HG02973 (cell line): ENCODE results near the gene LYPLA2.
"Not testable (repeated sequence)": the region's sequence is repeated elsewhere in the genome, so short reads cannot be mapped to it uniquely, and the experiment has no call there.

ENCODE experiments used
- ATAC-seq: cut with Tn5 transposase; IDR thresholded peaks from one replicate; pipeline ENCODE4 v1.9.1; 2021; ENCODE audit warnings: moderate library complexity; ENCODE audit not compliant: unreplicated experiment

The LYPLA2 gene

GRCh38 chr1:23777979-23778814 lies 12.7 kb upstream of the LYPLA2 start, which contains the start of gene PITHD1:
PITHD1 (plus strand) TSS chr1:23778418; CDS start chr1:23778516, 98 bp downstream.
- ATAC-seq: peak; percentile 76

- no peak for ATAC-seq
These were observed 11.0 kb upstream of the LYPLA2 start for GRCh38 chr1:23779826-23780371.

DNA sequence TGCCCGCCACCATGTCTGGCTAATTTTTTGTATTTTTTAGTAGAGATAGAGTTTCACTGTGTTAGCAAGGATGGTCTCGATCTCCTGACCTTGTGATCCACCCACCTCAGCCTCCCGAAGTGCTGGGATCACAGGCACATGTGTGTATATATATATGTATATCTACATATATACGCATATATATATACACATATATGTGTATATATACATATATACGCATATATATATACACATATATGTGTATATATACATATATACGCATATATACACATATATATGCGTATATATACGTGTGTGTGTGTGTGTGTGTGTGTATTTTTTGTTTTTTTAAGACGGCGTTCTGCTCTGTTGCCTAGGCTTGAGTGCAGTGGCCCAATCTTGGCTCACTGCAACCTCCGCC lies 7.8 kb upstream of the LYPLA2 start:
- ATAC-seq: not testable (repeated sequence)

DNA sequence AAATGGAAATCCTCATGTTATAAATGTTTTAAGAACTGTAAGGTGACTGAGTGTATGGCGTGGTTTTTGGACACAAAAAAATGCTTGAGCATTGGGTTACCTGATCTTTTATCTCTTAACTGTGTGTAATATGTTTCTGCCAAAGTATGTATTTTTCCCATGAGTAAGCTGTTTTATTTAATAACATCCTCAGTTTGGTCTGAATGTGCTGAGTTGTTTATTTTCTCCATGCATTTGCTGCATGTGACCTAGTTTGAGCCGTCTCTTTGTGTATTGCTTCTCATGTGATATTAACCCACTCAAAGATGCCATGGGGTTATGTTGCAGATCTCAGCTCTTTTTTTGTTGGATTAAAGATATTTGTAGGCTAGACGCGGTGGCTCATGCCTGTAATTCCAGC lies 6.1 kb upstream of the LYPLA2 start:
- no peak for ATAC-seq

- no peak for ATAC-seq
These were observed 3.2 kb upstream of the LYPLA2 start for GRCh38 chr1:23787701-23788100.

DNA sequence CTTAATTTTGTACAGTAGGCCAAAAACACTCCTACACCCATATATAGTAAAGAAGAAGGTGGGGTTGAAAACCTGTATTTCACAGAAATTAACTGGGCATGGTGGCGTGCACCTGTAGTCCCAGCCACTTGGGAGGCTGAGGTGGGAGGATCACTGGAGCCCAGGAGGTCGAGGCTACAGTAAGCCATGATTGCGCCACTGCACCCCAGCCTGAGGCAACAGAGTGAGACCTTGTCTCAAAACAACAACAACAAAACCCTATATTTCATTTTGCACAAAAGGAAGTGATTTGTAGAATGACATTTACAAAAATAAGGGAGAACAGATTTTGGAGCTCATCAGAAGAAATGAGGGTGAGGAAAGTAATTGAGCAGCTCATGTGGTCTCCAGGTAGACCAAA lies 2.2 kb upstream of the LYPLA2 start:
- ATAC-seq: no peak

DNA sequence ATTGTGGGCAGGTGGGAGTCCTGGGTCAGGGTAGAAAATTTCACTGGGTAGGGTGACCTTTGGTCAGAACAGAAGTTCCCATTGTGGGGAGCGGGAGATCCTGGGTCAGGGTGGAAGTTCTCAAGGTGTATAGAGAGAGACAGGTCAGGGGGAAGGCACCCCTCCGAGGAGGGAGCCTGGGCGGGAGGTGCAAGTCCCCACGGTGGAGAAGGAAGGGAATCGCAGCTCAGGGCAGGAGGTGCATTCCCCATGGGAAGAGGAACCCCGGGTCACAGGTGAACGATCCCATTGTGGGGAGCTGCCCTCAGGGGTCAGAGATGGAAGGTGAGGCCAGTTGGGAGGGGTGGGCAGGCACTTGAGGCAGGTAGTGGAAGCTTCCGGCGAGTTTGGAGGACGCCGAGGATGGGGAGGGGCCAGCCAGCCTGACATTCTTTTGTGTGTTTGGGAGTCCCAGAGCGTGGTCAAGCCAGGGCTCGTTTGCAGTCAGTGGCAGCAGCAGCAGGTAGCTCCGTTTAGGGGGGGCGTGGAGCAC lies 637 bp downstream of the LYPLA2 start:
- ATAC-seq: no peak

- no peak for ATAC-seq
These were observed 1.4 kb downstream of the LYPLA2 start for GRCh38 chr1:23792151-23792945.

GRCh38 chr1:23793018-23793781 lies 2.3 kb downstream of the LYPLA2 start:
- ATAC-seq: no peak

- no peak for ATAC-seq
These were observed 3.2 kb downstream of the LYPLA2 start for GRCh38 chr1:23793861-23794731.

DNA sequence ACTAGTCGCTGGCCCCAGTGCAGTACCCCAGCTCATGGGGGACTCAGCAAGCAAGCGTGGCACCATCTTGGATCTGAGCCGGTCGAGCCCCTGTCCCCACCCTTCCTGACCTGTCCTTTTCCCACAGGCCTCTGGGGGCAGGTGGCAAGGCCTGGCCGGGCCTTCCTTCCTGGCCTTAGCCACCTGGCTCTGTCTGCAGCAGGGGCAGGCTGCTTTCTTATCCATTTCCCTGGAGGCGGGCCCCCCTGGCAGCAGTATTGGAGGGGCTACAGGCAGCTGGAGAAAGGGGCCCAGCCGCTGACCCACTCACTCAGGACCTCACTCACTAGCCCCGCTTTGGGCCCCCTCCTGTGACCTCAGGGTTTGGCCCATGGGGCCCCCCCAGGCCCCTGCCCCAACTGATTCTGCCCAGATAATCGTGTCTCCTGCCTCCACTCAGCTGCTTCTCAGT lies 3.8 kb downstream of the LYPLA2 start:
- not testable (repeated sequence) for ATAC-seq

GRCh38 chr1:23795676-23796465 lies 4.9 kb downstream of the LYPLA2 start:
- no peak for ATAC-seq

- ATAC-seq: no peak
These were observed 5.7 kb downstream of the LYPLA2 start for GRCh38 chr1:23796466-23797271.

DNA sequence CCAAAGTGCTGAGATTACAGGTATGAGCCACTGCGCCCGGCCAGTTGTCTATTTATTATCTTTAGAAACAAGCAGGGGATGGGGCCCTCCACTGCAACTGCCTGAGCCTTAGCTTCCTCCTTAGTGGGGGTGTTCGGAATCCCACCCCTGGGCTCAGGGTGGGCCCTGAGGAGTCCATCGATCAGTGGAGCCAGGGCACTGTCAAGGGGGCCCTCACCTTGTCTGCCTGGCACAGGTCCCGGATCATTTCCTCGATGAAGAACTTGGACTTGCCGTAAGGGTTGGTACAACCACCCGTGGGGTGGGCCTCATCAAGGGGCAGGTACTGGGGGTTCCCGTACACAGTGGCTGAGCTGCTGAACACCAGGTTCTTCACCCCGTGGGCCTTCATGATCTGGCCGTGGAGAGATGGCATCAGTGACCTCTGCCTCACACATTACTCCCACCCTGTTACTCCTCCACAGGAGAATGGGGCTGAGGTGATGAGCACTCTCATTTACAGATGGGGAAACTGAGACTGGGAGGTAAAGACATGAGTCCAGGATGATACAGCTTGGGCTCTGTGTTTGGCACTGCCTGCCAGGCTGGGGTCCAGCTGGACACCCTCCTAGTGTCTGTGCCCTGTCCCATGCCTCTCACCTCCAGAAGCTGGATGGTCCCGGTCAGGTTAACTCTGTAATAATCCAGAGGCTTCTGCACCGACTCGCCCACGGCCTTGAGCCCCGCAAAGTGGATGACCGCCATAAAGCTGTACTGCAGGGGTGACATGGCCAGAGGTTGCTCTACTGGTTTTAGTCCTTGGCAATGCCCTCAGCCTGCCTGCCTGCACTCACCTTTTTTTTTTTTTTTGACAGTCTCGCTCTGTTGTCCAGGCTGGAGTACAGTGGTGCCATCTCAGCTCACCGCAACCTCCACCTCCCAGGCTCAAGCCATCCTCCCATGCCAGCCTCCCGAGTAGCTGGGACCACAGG lies 6.8 kb downstream of the LYPLA2 start:
- ATAC-seq: no peak

- no peak for ATAC-seq
These were observed 7.8 kb downstream of the LYPLA2 start for GRCh38 chr1:23798662-23799142.

DNA sequence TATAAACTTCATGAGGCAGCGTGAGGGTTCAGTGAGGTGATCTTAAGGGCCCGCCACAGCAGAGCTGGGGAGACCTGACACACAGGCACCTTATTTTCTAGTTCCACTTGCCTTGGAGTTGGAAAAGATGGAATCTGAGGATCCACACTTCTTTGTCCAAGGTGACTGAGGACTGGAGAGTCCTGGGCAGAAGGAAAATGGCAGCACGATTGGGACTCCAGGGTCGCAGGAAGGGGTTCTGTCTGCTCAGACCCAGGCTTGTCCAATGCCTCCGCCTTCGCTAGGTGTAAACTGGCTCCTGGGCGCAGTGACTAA lies 8.3 kb downstream of the LYPLA2 start:
- ATAC-seq: no peak
